Stimulated activated CD8-positive, alpha-beta memory T cell treated with anti-CD3 and anti-CD28 coated beads, Interleukin-4, amount 100 ng/mL, for 1 hour (primary cell): Measurements from ENCODE around the gene AZU1.

Experiments used
- DNase-seq, 2 donors: peaks; one replicate each; pipeline ENCODE4 v3.0.0-alpha.2; 2020; ENCODE audit warnings: low read depth in 2 of 2, low spot score in 1 of 2

AZU1 gene, protein sequence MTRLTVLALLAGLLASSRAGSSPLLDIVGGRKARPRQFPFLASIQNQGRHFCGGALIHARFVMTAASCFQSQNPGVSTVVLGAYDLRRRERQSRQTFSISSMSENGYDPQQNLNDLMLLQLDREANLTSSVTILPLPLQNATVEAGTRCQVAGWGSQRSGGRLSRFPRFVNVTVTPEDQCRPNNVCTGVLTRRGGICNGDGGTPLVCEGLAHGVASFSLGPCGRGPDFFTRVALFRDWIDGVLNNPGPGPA

DNA sequence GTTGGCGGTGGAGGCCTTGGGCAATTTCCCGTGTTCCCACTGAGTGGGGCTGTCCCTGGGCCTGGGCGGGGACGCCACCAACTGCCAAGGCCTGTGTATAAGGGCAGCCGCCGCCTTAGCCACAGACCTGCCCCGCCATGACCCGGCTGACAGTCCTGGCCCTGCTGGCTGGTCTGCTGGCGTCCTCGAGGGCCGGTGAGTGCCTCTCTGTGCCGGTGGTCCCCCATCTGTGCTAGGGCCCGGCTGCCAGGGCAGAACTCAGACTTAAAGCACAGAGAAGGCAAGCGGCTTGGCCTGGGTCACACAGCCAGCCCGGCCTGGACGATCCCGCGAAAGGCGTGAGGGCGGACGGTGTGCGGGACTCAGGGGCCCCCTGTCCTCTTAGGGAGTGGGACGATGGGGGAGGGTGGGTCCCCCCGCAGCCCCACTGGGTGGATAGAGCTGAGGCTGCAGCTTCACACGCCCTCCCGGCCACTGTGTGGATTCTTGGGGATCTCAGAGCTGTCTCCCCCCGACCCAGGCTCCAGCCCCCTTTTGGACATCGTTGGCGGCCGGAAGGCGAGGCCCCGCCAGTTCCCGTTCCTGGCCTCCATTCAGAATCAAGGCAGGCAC, at the start of gene AZU1:
AZU1 (plus strand) TSS at position 128 of the 612 bp plus-strand sequence; CDS start at position 138, 10 bp downstream.
- no peak for DNase-seq

DNA sequence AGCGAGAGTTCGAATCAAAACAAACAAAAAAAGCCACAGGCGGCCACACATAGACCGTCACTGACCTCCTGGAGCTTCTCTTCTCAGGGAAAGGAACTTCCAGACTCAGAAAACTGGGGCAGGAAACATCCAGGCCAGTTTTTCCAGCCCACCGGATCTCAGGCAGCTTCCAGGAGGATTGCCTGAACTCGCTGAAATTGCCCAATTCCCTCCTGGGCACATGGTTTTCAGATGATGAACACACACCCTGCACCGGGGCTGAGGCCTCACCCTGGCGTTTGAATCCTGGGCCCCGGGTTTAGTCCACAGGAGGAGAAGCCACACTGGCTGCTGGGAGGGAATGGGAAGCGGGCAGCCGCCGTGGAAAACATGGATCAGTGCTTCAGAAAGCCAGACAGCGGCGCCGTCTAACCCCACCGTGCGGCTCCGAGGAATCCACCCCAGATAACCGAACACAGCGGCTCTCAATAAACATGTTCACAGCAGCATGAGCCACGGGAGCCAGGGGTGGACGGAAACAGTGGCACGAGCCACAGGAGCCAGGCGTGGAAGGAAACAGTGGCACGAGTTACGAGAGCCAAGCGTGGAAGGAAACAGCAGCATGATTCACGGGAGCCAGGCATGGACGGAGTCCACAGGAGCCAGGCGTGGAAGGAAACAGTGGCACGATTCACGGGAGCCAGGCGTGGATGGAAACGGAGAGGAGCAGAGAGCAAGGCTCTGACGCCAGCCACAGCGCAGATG, 48.6 kb upstream of the AZU1 start:
- DNase-seq: no peak

DNA sequence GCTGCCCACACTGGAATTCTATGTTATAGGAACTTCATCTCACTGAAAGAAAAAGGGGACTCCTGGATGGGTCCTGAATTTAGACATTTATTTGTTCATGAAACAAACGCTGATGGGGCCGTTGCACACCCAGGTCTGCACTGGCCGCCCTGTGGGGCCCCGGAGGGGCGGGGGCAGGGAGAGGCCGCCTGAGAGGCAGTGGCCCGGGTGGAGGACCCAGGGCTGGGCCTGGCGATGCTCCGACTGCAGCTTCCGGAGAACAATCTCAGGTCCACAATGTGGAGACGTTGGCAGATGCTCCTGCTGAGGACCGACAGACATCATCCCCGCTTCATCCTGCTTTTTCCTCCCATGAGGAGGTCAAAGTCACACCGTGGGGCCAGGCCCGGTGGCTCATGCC, 46.7 kb upstream of the AZU1 start:
- DNase-seq: no peak

DNA sequence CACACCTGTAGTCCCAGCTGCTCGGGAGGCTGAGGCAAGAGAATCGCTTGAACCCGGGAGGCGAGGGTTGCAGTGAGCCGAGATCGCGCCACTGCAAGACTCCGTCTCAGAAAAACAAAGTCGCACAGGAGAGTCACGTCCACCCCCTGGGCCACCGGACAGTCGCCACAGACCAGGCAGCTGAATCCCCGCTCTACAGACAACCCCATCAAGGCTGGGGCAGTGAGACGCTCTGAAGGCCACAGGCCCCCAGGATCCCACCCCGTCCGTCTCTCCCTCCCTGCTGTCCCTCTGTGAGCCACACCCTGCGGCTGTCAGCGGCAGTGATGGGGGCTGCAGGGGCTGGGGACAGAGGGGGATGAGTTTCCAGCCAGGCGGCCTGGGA, 45.8 kb upstream of the AZU1 start:
- DNase-seq: no peak

DNA sequence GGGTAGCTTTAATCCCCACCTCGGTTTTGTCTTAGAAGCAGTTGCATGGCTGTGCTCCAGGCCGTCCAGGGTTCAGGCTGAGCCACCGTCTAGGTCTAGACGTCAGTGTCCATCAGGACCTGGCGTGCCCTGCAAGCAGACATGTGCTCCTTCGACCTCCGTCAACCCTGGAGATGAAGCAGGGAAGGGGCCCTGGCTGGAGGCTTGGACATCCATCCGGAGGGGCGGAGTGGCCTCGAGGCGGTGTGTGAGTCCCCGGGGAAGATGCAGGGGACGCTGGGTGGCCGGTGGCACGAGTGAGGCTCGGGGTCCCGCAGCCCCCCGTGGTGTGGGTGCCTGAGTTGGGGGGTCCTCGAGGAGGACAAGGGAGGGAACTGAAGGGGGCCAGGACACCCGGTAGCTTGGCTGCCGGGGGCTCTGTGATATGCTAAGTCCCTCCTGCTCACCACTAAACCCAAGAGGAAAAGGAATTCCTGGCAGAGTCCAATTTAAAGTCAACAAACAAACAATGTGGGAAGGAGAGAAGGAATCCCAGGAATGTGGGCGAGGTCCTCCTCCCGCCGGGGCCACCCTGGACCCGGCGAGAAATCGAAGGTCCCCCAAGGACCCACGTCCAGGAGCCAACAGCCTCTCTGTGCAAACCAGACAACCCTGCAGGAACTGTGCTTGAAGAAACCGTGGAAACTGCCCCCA, 45.3 kb upstream of the AZU1 start:
- no peak for DNase-seq

DNA sequence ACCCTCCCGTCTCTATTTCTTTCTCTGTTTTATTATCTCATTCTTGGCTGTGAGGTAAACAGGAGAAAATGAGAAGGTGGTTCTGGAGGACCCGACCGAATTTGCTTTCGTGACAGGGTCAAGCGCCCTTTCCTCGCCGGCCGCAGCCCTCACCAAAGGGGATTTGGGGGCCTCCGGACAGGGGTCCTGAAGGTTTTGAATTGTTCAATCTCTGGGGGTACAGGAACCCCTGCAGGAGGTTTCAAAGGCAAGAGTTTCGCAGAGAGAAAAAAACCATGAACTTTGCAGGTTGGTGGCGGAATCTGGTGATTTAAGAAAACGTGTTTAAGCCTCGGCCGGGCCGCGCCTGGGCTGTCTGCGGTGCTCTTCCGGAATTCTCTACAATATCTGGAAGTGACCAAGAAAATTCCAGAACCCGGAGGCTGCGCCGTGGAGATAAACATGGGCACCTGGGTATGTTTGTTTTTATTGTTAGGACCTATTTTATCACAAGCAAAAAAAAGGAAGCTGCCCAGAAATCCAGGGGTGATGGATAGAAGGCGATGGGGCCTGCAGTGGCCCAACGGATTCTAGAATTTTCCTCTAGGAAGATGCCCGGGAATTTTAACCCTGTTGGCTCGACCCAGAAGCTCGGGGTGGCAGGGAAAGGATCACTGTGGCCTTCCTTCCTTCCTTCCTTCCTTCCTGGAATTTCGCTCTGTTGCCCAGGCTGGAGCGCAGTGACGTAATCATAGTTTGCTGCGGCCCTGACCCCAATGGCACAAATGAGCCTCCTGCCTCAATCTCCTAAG, 44.6 kb upstream of the AZU1 start:
- DNase-seq: no peak

DNA sequence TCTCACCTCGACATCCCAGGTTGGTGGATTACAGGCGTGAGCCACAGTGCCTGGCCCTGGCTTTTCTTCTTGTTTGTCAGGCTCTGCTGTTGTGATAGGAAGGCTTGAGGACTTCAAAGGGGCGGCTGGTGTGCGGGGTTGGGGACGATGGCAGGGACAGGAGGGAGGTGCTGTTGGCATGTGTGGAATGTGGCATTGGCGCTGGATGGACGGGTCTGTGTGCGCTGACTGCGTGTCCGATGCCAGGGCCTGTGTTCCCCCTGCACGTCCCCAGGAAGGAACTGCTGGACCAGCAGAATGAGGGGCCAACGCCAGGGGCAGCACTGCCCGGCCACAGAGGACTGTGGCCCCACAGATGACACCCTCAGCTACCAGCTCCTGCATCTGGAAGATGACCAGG, 43.1 kb upstream of the AZU1 start:
- no peak for DNase-seq

DNA sequence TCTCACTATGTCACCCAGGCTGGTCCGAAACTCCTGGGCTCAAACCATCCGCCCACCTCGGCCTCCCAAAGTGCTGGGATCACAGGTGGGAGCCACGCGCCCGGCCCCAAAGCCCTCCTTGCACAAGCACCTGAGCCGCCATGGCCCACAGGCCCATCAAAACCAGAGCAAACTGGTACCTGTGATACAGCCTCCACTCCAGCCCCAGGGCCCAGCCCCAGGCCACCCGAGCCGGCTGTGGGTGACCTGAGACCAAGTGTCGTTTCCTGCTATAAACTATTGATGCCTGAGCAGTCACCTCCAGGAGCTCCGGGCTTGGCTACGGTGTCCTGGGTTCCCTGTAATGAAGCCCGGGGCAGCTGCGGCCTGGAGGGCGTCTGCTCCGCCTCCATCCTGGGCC, 40.1 kb upstream of the AZU1 start:
- no peak for DNase-seq

DNA sequence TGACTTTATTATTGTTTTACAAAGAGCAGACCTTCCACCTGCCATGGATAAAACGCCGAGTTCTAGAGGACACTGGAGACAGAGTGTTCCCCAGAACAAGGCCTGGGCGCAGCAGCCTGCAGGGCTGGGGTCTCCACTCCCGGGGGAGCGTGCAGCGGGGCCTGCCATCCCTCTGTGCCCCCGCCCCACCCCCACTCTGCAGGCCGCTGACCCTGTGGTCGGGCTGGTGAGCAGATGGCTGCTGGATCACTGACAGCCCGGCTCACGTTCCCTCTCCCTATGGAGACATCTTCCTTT, 39.0 kb upstream of the AZU1 start:
- DNase-seq: no peak

DNA sequence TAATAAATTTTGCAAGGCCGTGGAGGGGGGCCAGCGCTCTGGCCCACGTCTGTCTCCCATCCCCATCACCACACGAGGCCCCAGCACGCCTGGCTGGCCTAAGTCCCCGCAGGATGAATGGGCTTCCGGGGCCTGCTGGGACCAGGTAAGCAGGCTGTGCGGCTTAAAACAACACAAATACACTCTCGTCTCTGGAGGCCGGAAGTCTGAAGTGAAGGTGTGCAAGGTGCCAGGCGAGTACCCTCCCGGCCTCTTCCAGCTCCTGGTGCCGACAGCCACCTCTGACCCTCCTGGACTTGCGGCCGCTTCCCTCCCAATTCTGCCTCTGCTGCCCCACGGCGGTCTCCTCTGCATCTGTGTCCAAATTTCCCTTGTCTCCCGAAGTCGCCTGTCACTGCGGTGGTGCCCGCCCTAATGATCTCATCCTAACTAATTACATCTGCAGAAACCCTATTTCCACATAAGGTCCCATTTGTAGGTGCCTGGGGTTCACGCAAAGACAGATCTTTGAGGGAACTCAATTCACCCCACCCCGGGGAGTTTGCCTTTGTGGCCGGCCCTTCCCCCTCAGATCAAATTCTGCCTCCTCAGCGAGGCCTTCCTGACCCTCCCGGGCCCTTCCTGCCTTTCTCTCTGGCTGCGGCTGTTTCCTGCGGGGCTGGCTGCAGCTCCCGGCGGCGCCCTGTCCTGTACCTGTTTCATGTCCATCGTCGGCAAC, 38.5 kb upstream of the AZU1 start:
- no peak for DNase-seq

DNA sequence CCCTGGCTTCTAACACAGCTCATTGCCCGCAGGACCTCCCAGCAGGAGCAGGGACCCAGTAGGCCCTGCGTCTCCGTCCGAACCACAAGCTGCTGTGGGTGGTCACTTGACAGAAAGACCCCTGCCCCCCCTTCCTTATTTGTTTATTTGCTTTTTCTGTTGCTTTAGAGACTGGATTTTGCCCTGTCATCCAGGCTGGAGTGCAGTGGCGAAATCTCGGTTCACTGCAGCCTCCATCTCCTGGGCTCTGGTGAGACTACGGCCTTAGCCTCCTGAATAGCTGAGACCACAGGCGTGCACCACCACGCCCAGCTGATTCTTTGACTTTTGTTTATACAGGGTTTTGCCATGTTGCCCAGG, 38.0 kb upstream of the AZU1 start:
- DNase-seq: no peak

DNA sequence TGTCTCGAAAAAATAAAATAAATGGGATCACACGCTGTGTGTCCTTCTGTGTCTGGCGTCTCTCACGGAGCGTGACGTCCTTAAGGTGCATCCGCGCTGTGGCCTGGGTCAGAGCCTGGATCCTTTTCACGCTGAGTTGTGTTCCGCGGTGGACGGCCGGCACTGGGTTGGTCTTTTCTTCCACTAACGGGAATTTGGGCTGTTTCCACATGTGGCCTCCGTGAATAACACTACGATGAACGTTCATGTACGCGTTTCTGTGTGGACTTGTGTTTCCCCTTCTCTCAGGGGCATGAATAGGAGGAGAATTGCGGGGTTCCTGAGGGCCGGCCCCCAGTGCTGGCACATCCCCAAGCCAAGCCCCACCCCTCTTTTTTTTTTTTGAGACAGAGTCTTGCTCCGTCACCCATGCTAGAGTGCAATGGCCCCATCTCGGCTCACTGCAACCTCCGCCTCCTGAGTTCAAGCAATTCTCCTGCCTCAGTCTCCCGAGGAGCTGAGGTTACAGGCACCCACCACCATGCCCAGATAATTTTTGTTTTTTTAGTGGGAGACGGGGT, 36.5 kb upstream of the AZU1 start:
- no peak for DNase-seq

DNA sequence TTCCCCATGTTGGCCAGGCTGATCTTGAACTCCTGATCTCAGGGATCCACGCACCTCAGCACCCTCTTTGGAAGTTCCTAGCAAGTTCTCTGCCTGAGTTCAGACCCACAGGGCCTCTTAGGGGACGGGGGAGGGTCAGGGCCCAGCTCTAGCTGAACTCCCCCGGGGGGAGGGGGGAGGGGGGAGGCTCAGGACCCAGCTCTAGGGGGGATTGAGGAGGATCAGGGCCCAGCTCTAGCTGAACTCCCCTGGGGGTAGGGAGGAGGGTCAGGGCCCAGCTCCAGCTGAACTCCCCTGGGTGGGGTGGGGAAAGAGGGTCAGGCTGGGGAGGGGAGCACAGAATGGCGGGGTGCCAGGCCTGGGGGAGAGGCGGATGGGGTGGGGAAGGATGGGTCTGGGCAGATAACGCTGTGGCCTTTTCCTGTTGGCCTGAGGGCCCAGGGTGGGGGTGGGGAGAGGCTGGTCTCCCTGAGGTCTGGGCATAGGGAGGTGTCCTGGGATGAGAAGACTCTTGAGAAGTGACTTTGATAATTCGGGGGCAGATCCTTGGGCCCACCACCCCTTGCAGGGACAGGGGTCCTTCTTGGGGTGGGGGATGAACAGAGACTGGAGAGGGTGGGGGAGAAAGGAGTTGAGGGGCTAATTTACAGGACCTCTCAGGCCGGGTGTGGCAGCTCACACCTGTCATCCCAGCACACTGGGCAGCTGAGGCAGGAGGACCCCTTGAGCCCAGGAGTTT, 35.9 kb upstream of the AZU1 start:
- DNase-seq: no peak

DNA sequence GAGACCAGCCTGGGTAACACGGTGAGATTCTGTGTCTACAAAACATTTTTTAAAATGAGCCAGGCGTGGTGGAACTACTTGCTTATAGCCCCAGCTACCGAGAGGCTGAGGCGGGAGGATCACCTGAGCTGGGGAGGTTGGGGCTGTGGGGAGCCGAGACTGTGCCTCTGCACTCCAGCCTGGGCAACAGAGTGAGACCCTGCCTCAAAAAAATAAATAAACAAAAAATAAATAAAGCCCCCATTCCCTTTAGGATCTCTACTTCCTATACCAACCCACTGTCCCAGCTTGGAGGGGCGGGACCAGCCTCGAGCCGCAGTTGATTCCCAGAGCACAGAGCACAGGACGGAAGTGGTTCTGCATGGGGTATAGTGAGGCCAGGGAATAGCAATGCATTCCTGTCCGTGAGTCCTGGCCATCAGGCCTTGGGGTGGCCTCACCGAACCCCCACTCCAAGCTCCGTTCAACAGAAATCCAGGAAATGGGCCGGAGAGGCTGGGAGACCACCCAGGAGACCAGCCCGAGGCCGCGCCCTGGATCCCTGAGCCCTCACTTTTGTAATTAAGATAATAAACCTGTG, 35.2 kb upstream of the AZU1 start:
- no peak for DNase-seq

DNA sequence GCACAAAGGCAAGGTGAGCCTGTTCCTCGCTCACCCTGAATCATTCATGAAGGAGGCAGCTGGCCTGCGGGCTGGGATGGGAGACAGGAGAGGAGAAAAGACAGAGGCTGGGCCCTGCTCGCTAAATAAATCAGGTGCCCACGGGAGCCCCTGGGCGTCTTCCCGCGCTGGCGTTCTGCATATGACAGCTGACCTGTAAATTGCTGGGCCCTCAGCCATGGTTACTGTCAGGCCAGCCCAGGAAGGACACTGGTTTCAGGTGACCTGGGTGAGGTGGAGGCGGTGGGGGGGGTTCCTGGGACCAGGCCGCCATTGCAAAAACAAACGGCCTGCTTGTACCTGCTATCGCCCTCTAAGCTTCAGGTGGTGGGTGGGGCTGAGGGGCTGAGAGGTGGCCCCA, 33.8 kb upstream of the AZU1 start:
- no peak for DNase-seq

DNA sequence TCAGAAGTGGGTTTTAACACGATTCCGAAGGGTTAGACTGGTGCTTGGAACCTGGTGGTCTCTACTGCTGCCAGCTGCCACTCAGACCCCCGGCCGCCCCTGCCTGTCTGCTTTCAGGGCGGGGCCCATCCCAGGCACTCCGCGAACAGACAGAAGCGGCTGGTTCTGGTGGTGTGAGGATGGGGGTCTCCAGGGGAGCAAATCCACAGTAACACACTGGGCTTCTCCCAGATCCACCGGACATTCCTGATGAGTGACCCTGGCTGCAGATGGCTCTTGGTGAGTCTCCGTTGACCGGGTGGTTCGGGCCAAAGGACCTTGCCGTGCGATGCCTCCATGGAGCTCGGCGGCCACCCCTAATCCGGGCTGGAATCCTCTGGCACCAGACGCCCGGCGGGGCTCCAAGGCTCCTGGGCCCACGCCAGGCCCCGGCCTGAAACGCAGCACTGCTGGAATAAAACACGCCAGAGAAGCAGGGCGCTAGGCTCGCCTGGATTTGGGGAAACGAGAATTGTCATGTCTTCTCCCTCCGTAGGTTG, 32.5 kb upstream of the AZU1 start:
- DNase-seq: no peak

DNA sequence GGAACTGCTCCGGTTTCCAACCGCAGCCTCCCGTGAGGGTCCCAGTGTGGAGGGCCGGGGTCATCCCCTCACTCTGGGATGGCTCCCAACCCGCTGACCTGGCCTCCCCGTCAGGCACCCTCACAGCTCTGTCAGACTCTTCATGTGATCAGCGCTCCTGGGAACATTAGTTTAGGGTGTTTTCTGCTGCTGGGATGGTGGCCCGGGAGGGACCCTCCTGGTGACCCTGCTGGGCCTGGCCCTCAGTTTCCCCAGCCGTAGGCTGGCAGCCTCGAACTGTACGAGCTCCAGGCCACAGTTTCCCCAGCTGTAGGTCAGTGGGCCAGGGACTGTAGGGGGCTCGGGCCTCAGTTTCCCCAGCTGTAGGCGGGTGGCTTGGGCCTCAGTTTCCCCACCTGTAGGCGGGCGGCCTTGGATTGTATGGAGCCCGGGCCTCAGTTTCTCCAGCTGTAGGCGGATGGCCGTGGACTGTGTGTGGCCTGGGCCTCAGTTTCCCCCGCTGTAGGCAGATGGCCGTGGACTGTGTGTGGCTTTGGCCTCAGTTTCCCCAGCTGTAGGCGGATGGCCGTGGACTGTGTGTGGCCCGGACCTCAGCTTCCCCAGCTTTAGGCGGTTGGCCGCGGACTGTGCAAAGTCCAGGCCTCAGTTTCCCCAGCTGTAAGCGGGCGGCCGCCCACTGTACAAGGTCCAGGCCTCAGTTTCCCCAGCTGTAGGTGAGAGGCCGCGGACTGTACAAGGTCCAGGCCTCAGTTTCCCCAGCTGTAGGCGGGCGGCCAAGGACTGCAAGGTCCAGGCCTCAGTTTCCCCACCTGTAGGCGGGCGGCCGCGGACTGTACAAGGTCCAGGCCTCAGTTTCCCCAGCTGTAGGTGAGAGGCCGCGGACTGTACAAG, 31.7 kb upstream of the AZU1 start:
- no peak for DNase-seq
